HG03469 (cell line): Measurements from ENCODE around the gene SLC17A1.

ENCODE experiments used
- ATAC-seq: cut with Tn5 transposase; IDR thresholded peaks from one replicate; pipeline ENCODE4 v1.9.1; 2021; ENCODE audit warnings: mild to moderate bottlenecking, moderate library complexity, moderate number of reproducible peaks; ENCODE audit not compliant: unreplicated experiment

SLC17A1 gene

GRCh38 chr6:25831532-25832306, at the start of gene SLC17A1:
Gene SLC17A1 (minus strand): TSS chr6:25832052. CDS start chr6:25830557, 1,495 bp downstream.
- no peak for ATAC-seq

GRCh38 chr6:25880601-25881000, 48.7 kb upstream of the SLC17A1 start:
- no peak for ATAC-seq

- no peak for ATAC-seq
Measured at GRCh38 chr6:25878721-25879322, 47.0 kb upstream of the SLC17A1 start.

GRCh38 chr6:25875926-25876602, 44.2 kb upstream of the SLC17A1 start:
- ATAC-seq, result no peak

- no peak for ATAC-seq
Measured at GRCh38 chr6:25875563-25875905, 43.7 kb upstream of the SLC17A1 start.

- no peak for ATAC-seq
Measured at GRCh38 chr6:25874822-25875562, 43.1 kb upstream of the SLC17A1 start.

GRCh38 chr6:25874118-25874517, 42.3 kb upstream of the SLC17A1 start, which contains the start of gene SLC17A3:
Gene SLC17A3 (minus strand): TSS chr6:25874243. CDS start chr6:25868387, 5,856 bp downstream.
- no peak for ATAC-seq

GRCh38 chr6:25872814-25873213, 41.0 kb upstream of the SLC17A1 start:
- no peak for ATAC-seq

GRCh38 chr6:25869840-25870239, 38.0 kb upstream of the SLC17A1 start:
- ATAC-seq, result no peak

GRCh38 chr6:25868436-25869183, 36.8 kb upstream of the SLC17A1 start:
- ATAC-seq, result no peak

GRCh38 chr6:25866011-25866410, 34.2 kb upstream of the SLC17A1 start:
- ATAC-seq, result no peak

GRCh38 chr6:25863360-25863759, 31.5 kb upstream of the SLC17A1 start:
- no peak for ATAC-seq

GRCh38 chr6:25862199-25862598, 30.3 kb upstream of the SLC17A1 start:
- no peak for ATAC-seq

- ATAC-seq, result no peak
Measured at GRCh38 chr6:25852756-25853155, 20.9 kb upstream of the SLC17A1 start.

GRCh38 chr6:25851961-25852360, 20.1 kb upstream of the SLC17A1 start:
- ATAC-seq, result no peak

GRCh38 chr6:25844518-25844917, 12.7 kb upstream of the SLC17A1 start:
- no peak for ATAC-seq

GRCh38 chr6:25842526-25842925, 10.7 kb upstream of the SLC17A1 start:
- no peak for ATAC-seq

GRCh38 chr6:25835442-25836283, 3.8 kb upstream of the SLC17A1 start:
- no peak for ATAC-seq

GRCh38 chr6:25834950-25835349, 3.1 kb upstream of the SLC17A1 start:
- ATAC-seq, result no peak

GRCh38 chr6:25833136-25833535, 1.3 kb upstream of the SLC17A1 start:
- ATAC-seq, result no peak
